GM21723 (cell line): ENCODE data around the gene PRICKLE3.

Experiments
- ATAC-seq: cut with Tn5 transposase; IDR thresholded peaks from one replicate; pipeline ENCODE4 v1.9.1; 2021; ENCODE audit warnings: mild to moderate bottlenecking, moderate library complexity; ENCODE audit not compliant: unreplicated experiment

The PRICKLE3 gene

GRCh38 chrX:49209434-49210251 is 23.5 kb upstream of the PRICKLE3 start:
- no peak for ATAC-seq

GRCh38 chrX:49208399-49208798 is 22.2 kb upstream of the PRICKLE3 start:
- ATAC-seq, result no peak

- no peak for ATAC-seq
Observed at GRCh38 chrX:49206543-49206942, 20.4 kb upstream of the PRICKLE3 start.

GRCh38 chrX:49205443-49205842 is 19.3 kb upstream of the PRICKLE3 start:
- no peak for ATAC-seq

- no peak for ATAC-seq
Observed at GRCh38 chrX:49204709-49205108, 18.5 kb upstream of the PRICKLE3 start.

- ATAC-seq, result no peak
Observed at GRCh38 chrX:49204017-49204416, 17.8 kb upstream of the PRICKLE3 start.

- ATAC-seq, result no peak
Observed at GRCh38 chrX:49203536-49203935, 17.4 kb upstream of the PRICKLE3 start.

- ATAC-seq, result no peak
Observed at GRCh38 chrX:49202022-49202421, 15.8 kb upstream of the PRICKLE3 start.

GRCh38 chrX:49199906-49200771 is 14.0 kb upstream of the PRICKLE3 start, which contains the start of gene SYP:
SYP (minus strand) TSS chrX:49200193; CDS start chrX:49200186, 7 bp downstream.
- peak; percentile 89 for ATAC-seq

- no peak for ATAC-seq
Observed at GRCh38 chrX:49199315-49199595, 13.1 kb upstream of the PRICKLE3 start.

- no peak for ATAC-seq
Observed at GRCh38 chrX:49198540-49199314, 12.6 kb upstream of the PRICKLE3 start.

GRCh38 chrX:49197543-49198087 is 11.4 kb upstream of the PRICKLE3 start:
- ATAC-seq, result no peak

- no peak for ATAC-seq
Observed at GRCh38 chrX:49193542-49193964, 7.4 kb upstream of the PRICKLE3 start.

- ATAC-seq, result no peak
Observed at GRCh38 chrX:49192722-49193328, 6.7 kb upstream of the PRICKLE3 start.

- ATAC-seq, result peak; percentile 3
Observed at GRCh38 chrX:49191574-49192011, 5.4 kb upstream of the PRICKLE3 start.

- ATAC-seq, result peak; percentile 84
Observed at GRCh38 chrX:49190821-49191573, 4.8 kb upstream of the PRICKLE3 start.

GRCh38 chrX:49189606-49190005 is 3.4 kb upstream of the PRICKLE3 start:
- ATAC-seq, result no peak

GRCh38 chrX:49188468-49189076 is 2.4 kb upstream of the PRICKLE3 start:
- no peak for ATAC-seq

GRCh38 chrX:49187526-49187925 is 1.4 kb upstream of the PRICKLE3 start:
- ATAC-seq, result no peak
